Measurements from ENCODE around the gene HIF1A.

The HIF1A gene

DNA sequence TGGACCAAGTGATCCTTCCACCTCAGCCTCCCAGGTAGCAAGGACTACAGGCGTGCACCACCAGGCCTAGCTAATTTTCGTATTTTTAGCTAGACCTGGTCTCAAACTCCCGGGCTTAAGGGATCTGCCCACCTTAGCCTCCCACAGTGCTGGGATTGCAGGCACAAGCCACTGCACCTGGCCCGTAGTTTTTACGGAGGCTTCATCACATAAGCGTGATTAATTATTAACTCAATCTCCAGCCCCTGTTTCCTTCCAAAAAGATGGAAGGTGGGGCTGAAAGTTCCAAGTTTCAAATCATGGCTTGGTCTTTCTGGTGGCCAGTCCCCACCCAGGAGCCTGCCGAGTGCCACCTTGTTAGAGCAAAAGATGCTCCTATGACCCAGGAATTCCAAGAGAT, 22.5 kb upstream of the HIF1A start:
- in situ Hi-C loops (cut with HindIII; ENCODE audit: low sequenced_read_pairs), result no loop called here
- DNase-seq (ENCODE audit: low read depth), result no peak

DNA sequence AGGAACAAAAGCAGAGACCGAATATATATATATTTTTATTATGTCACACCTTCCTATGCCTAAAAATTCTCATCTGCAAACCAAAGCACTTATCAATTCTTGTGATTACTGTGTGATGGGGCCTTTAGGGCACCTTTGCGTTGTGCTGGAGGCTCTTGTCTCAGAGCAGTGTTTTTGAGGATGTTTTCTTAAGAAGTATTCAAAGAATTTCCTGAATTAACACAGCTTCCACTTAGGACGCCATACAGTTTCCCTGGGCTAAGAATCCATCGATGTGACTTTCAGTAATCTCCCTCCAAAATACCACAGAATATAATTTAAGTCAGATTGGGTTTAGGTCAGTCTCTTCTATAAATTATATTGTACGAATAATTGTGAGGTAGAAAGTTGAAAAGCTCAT, 22.0 kb upstream of the HIF1A start:
- TF ChIP-seq, protein P1, sequence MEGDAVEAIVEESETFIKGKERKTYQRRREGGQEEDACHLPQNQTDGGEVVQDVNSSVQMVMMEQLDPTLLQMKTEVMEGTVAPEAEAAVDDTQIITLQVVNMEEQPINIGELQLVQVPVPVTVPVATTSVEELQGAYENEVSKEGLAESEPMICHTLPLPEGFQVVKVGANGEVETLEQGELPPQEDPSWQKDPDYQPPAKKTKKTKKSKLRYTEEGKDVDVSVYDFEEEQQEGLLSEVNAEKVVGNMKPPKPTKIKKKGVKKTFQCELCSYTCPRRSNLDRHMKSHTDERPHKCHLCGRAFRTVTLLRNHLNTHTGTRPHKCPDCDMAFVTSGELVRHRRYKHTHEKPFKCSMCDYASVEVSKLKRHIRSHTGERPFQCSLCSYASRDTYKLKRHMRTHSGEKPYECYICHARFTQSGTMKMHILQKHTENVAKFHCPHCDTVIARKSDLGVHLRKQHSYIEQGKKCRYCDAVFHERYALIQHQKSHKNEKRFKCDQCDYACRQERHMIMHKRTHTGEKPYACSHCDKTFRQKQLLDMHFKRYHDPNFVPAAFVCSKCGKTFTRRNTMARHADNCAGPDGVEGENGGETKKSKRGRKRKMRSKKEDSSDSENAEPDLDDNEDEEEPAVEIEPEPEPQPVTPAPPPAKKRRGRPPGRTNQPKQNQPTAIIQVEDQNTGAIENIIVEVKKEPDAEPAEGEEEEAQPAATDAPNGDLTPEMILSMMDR (IDR thresholded peaks at IDR 0.05; ENCODE audit: low read depth, low read length, missing control alignments), result no peak
- DNase-seq (ENCODE audit: low read depth), result no peak
- in situ Hi-C loops (cut with HindIII; ENCODE audit: low sequenced_read_pairs), result no loop called here
- no peak overlapping the region for H3K4me3 ChIP-seq (ENCODE audit: low read depth, low read length)

More for the DNA sequence above, 22.5 kb upstream of the HIF1A start:
- TF ChIP-seq, protein P1 (IDR thresholded peaks at IDR 0.05; ENCODE audit: low read depth, low read length, missing control alignments), result no peak
- no peak overlapping the region for H3K4me3 ChIP-seq (ENCODE audit: low read depth, low read length)

DNA sequence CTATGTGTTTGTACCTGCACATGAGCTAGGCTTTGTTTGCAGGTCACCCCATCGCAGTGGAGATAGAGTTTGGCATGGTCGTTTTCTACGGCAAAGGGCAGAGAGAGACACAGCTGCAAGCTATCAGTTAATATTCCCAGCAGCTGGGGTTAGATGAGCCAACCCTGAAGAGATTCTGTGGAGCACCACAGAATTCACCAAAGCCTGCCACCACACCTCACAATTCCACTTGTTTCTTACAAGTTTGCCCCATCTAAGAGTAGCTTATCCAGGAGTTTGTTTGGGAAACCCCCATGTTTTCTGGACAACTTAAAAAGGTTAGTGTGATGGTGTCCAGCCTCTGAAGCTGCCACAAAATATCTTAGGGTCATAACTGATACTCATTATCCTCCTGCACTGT, 20.0 kb upstream of the HIF1A start:
- in situ Hi-C loops (cut with HindIII; ENCODE audit: low sequenced_read_pairs), result no loop called here
- DNase-seq (ENCODE audit: low read depth), result no peak
- TF ChIP-seq, protein P1 (IDR thresholded peaks at IDR 0.05; ENCODE audit: low read depth, low read length, missing control alignments), result no peak
- H3K4me3 ChIP-seq (ENCODE audit: low read depth, low read length), result no peak overlapping the region

DNA sequence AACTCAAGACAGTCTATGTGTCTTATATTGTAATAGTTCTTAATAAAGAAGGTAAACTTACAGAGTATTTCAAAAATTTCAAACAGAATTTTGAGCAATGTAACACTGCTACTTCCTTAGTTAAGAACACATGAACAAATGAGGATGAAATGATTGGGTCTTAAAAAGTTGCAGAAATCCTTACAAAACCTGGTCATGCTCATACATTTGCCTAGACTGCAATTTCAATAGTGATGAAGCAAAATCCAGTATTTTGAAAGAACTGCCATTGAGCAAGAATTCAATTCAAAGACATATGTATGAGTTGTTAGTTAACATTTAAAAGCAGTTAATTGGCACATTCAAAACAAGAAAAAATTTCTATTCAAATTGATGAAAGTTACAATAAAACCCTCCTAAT, 17.8 kb upstream of the HIF1A start:
- TF ChIP-seq, protein P1 (IDR thresholded peaks at IDR 0.05; ENCODE audit: low read depth, low read length, missing control alignments), result no peak
- in situ Hi-C loops (cut with HindIII; ENCODE audit: low sequenced_read_pairs), result no loop called here
- no peak overlapping the region for H3K4me3 ChIP-seq (ENCODE audit: low read depth, low read length)
- no peak for DNase-seq (ENCODE audit: low read depth)

DNA sequence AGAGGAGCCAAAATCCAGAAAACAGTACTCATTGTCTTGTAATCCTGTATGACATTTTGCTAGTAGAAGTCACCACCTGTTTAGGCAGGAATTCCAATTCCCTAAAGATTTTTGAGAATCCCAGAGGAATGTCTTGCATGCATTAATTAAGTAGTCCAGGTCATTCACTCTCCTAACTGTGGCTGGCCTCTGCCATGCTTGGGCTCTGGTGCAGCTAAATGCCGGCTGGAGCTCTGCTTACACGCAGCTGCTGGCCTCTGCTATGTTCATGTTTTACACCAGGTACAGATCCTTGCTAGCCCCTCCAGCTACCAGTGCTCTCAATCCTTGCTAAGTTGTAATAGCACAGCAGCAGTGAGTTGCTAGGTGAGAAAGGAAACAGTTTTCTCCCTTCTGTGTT, 16.3 kb upstream of the HIF1A start:
- DNase-seq (ENCODE audit: low read depth), result no peak
- no peak overlapping the region for H3K4me3 ChIP-seq (ENCODE audit: low read depth, low read length)
- TF ChIP-seq, protein P1 (IDR thresholded peaks at IDR 0.05; ENCODE audit: low read depth, low read length, missing control alignments), result no peak
- in situ Hi-C loops (cut with HindIII; ENCODE audit: low sequenced_read_pairs), result no loop called here

DNA sequence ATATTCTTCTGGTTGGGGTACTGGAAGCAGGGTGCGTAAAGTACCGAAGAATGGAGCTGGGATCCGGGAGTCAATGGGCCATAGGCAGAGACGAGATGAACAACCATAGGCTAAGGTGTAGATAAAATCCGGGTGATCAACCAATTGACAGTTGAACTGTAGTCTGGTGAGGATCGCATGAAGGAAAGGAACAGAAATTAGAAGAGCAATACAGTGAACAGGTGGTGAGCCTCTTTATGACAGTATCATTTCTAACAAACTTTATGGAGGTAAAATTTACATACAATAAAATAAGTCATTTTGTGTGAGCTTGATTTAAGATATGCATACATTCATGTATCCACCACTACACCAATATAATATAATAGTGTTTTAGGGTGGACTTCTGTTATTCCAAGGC, 13.9 kb upstream of the HIF1A start:
- TF ChIP-seq, protein P1 (IDR thresholded peaks at IDR 0.05; ENCODE audit: low read depth, low read length, missing control alignments), result no peak
- no peak overlapping the region for H3K4me3 ChIP-seq (ENCODE audit: low read depth, low read length)
- no peak for DNase-seq (ENCODE audit: low read depth)
- in situ Hi-C loops (cut with HindIII; ENCODE audit: low sequenced_read_pairs), result no loop called here

DNA sequence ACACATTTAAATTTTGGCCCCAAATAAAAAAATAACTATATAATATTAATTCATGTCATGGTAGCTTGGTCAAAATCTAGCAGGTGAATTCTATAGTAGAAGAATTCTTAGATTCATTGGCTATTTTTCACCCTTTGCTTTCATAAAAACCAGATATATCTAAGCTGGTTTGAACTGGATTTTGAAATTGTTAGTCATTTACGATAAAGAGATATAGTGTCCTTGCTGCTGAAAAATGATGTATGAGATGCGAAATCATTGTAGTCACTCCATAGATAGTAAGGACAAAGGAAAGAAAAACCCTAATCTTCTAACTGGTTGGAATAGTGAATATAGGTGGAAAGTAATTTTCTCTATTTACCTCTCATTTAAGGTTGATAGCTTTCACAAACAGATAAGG, 12.2 kb upstream of the HIF1A start:
- no peak overlapping the region for H3K4me3 ChIP-seq (ENCODE audit: low read depth, low read length)
- TF ChIP-seq, protein P1 (IDR thresholded peaks at IDR 0.05; ENCODE audit: low read depth, low read length, missing control alignments), result no peak
- no peak for DNase-seq (ENCODE audit: low read depth)
- in situ Hi-C loops (cut with HindIII; ENCODE audit: low sequenced_read_pairs), result no loop called here
